ENCODE results near the gene MISP.

GRCh38 chr19:791567-792305, 40.8 kb downstream of the MISP start:
- TF ChIP-seq CTCF (IDR thresholded peaks at IDR 0.05), result no peak
- TF ChIP-seq POLR2A (IDR thresholded peaks at IDR 0.05), result no peak
- TF ChIP-seq POLR2AphosphoS5 (IDR thresholded peaks at IDR 0.05), result no peak
- no peak for TF ChIP-seq EP300 (IDR thresholded peaks at IDR 0.05; ENCODE audit: low read depth)

Data from transverse colon (tissue), 4 donors.